Activated CD4-positive, alpha-beta T cell treated with anti-CD3 and anti-CD28 coated beads, Interleukin-10, Interleukin-2, amounts not matched to agents 100 ng/mL and 50 ng/mL, durations not matched to agents 16 hours and 8 hours (primary cell): ENCODE results near the gene GOLGA7B.
A peak's percentile ranks its signal among the peaks of the same experiment; 100 is the strongest.
"Not testable (repeated sequence)": the region's sequence is repeated elsewhere in the genome, so short reads cannot be mapped to it uniquely, and the experiment has no call there.

Source experiments
- DNase-seq: peaks from one replicate; pipeline ENCODE4 v3.0.0-alpha.2; 2020

The GOLGA7B gene

GRCh38 chr10:97836446-97836845, 13.2 kb upstream of the GOLGA7B start:
- no peak for DNase-seq

GRCh38 chr10:97838091-97838490, 11.6 kb upstream of the GOLGA7B start:
- DNase-seq = no peak

- DNase-seq = not testable (repeated sequence)
These were observed 8.5 kb upstream of the GOLGA7B start for GRCh38 chr10:97841166-97841565.

- not testable (repeated sequence) for DNase-seq
These were observed 7.5 kb upstream of the GOLGA7B start for GRCh38 chr10:97842114-97842513.

- no peak for DNase-seq
These were observed 6.9 kb upstream of the GOLGA7B start for GRCh38 chr10:97842656-97843280.

- DNase-seq = no peak
These were observed 6.4 kb upstream of the GOLGA7B start for GRCh38 chr10:97843281-97843671.

- not testable (repeated sequence) for DNase-seq
These were observed 5.7 kb upstream of the GOLGA7B start for GRCh38 chr10:97843972-97844371.

GRCh38 chr10:97844678-97845077, 5.0 kb upstream of the GOLGA7B start:
- no peak for DNase-seq

GRCh38 chr10:97849103-97849686, 448 bp upstream of the GOLGA7B start:
- peak; percentile 28 for DNase-seq

GRCh38 chr10:97850446-97850845, 803 bp downstream of the GOLGA7B start:
- DNase-seq = peak; percentile 15

GRCh38 chr10:97851341-97852001, 1.8 kb downstream of the GOLGA7B start:
- peak; percentile 36 for DNase-seq

- no peak for DNase-seq
These were observed 2.6 kb downstream of the GOLGA7B start for GRCh38 chr10:97852277-97852676.

- no peak for DNase-seq
These were observed 3.3 kb downstream of the GOLGA7B start for GRCh38 chr10:97852840-97853405.

- DNase-seq = no peak
These were observed 5.1 kb downstream of the GOLGA7B start for GRCh38 chr10:97854743-97855142.

- peak; percentile 87 for DNase-seq
These were observed 8.4 kb downstream of the GOLGA7B start for GRCh38 chr10:97858001-97858439.

GRCh38 chr10:97861097-97861750, 11.6 kb downstream of the GOLGA7B start:
- DNase-seq = peak; percentile 38

- no peak for DNase-seq
These were observed 12.3 kb downstream of the GOLGA7B start for GRCh38 chr10:97861924-97862323.

- no peak for DNase-seq
These were observed 14.2 kb downstream of the GOLGA7B start for GRCh38 chr10:97863808-97864207.

- DNase-seq = no peak
These were observed 15.8 kb downstream of the GOLGA7B start for GRCh38 chr10:97865488-97865887.

- no peak for DNase-seq
These were observed 17.0 kb downstream of the GOLGA7B start for GRCh38 chr10:97866524-97867219.

- DNase-seq = no peak
These were observed 17.7 kb downstream of the GOLGA7B start for GRCh38 chr10:97867220-97867800.

GRCh38 chr10:97868134-97868685, 18.6 kb downstream of the GOLGA7B start:
- DNase-seq = no peak
